Astrocyte (in vitro differentiated cells and primary cell): Measurements from ENCODE around the gene ABCC1. TPM values are rescaled to one million over a fixed set of nuclear protein-coding genes. Genes with fewer than 3 reads are reported as not detected.
"Not testable (repeated sequence)": the region's sequence is repeated elsewhere in the genome, so short reads cannot be mapped to it uniquely, and the experiment has no call there.

Experiments used
- DNase-seq: peaks from one replicate; pipeline ENCODE4 v3.0.0-alpha.2; 2010; ENCODE audit warnings: low read depth
- FAIRE-seq: peaks from 2 replicates; lab custom pipeline; 2011; peaks lifted over from hg19 to GRCh38; lab: Jason Lieb, UNC
- H2AFZ ChIP-seq: 2 replicates; pipeline ENCODE4 v1.6.0; 2012; ENCODE audit warnings: low read depth, low read length, inconsistent platforms
- H3K27ac ChIP-seq: 2 replicates; pipeline ENCODE4 v1.5.1; 2011; ENCODE audit warnings: low read depth, low read length, inconsistent platforms
- H3K27me3 ChIP-seq: 2 replicates; pipeline ENCODE4 v1.6.0; 2011; ENCODE audit warnings: low read length, inconsistent platforms; ENCODE audit not compliant: insufficient read depth
- H3K36me3 ChIP-seq: 2 replicates; pipeline ENCODE4 v1.5.1; 2011; ENCODE audit warnings: low read length, inconsistent platforms; ENCODE audit not compliant: insufficient read depth
- H3K4me1 ChIP-seq: 2 replicates; pipeline ENCODE4 v1.5.1; 2011; ENCODE audit warnings: low read length, inconsistent platforms; ENCODE audit not compliant: insufficient read depth
- H3K4me2 ChIP-seq: 2 replicates; pipeline ENCODE4 v1.6.0; 2012; ENCODE audit warnings: low read length, inconsistent platforms
- H3K4me3 ChIP-seq: 2 replicates; pipeline ENCODE4 v1.5.1; 2011; ENCODE audit warnings: low read depth, mild to moderate bottlenecking, low read length, inconsistent platforms; ENCODE audit not compliant: insufficient read depth
- H3K79me2 ChIP-seq: 2 replicates; pipeline ENCODE4 v1.6.0; 2012; ENCODE audit warnings: mild to moderate bottlenecking, low read length, inconsistent platforms; ENCODE audit not compliant: insufficient read depth
- H3K9ac ChIP-seq: 2 replicates; pipeline ENCODE4 v1.6.0; 2012; ENCODE audit warnings: mild to moderate bottlenecking, low read length, inconsistent platforms
- H3K9me3 ChIP-seq: 2 replicates; pipeline ENCODE4 v1.5.1; 2012; ENCODE audit warnings: low read depth, mild to moderate bottlenecking, low read length, inconsistent platforms; ENCODE audit not compliant: insufficient read depth
- H4K20me1 ChIP-seq: 2 replicates; pipeline ENCODE4 v1.6.0; 2012; ENCODE audit warnings: low read length, inconsistent platforms; ENCODE audit not compliant: insufficient read depth
- H3K27ac Mint-ChIP-seq: one replicate; pipeline ENCODE4 v1.8.0; 2021; ENCODE audit warnings: mild to moderate bottlenecking, mixed read lengths; ENCODE audit not compliant: unreplicated experiment
- H3K27me3 Mint-ChIP-seq: one replicate; pipeline ENCODE4 v1.8.0; 2021; ENCODE audit warnings: low read depth, mixed read lengths; ENCODE audit not compliant: unreplicated experiment
- H3K36me3 Mint-ChIP-seq: one replicate; pipeline ENCODE4 v1.8.0; 2021; ENCODE audit warnings: low read depth, mixed read lengths; ENCODE audit not compliant: unreplicated experiment
- H3K4me1 Mint-ChIP-seq: one replicate; pipeline ENCODE4 v1.8.0; 2021; ENCODE audit warnings: low read depth, mixed read lengths; ENCODE audit not compliant: unreplicated experiment
- H3K4me3 Mint-ChIP-seq: one replicate; pipeline ENCODE4 v1.8.0; 2021; ENCODE audit warnings: mild to moderate bottlenecking, moderate library complexity, mixed read lengths; ENCODE audit not compliant: unreplicated experiment
- H3K9me3 Mint-ChIP-seq: one replicate; pipeline ENCODE4 v1.8.0; 2021; ENCODE audit warnings: mild to moderate bottlenecking, mixed read lengths; ENCODE audit not compliant: unreplicated experiment
- CTCF ChIP-seq: IDR thresholded peaks from 2 replicates; pipeline ENCODE4 v1.5.1; 2011; ENCODE audit warnings: low read depth, mild to moderate bottlenecking, inconsistent platforms, low read length, moderate library complexity; ENCODE audit not compliant: insufficient read depth
- EZH2 ChIP-seq: IDR thresholded peaks from 2 replicates; pipeline ENCODE4 v1.6.1; 2012; ENCODE audit warnings: mild to moderate bottlenecking, low read length, inconsistent platforms; ENCODE audit not compliant: insufficient read depth
- total RNA-seq: library from RNA; stranded (reverse); gene quantifications from 2 replicates; pipeline ENCODE4 v1.2.1, GENCODE V29; 2021

The ABCC1 gene
- total RNA-seq, 1 donor from 2014 or later, result 42.1 TPM

DNA sequence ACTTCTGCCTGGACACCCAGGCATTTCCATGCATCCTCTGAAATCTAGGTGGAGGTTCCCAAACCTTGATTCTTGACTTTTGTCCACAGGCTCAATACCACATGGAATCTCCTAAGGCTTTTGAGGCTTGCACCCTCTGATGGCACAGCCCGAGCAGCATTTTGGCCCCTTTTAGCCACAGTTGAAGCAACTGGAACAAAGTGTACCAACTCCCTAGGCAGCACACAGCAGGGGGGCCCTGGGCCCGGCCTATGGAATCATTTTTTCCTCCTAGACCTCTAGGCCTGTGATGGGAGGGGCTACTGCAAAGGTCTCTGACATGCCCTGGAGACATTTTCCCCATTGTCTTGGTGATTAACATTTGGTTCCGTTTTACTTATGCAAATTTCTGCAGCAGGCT lies 32.0 kb downstream of the ABCC1 start:
- no peaks in the 10 kb centered on the region for H3K27me3 Mint-ChIP-seq
- Histone ChIP-seq H3K9me3 (peaks cover 12% of the 10 kb centered on the region), H2AFZ (no peak overlapping the region), H3K9ac (no peak overlapping the region), H3K4me3 (no peak overlapping the region), H3K27ac (no peak overlapping the region), H3K27me3 (no peaks in the 10 kb centered on the region), H3K36me3 (no peaks in the 10 kb centered on the region), H4K20me1 (peaks cover 58% of the 10 kb centered on the region), H3K79me2 (peaks cover 85% of the 10 kb centered on the region), H3K4me1 (peaks cover 18% of the 10 kb centered on the region), H3K4me2 (no peak overlapping the region)
- H3K36me3 Mint-ChIP-seq, result peaks cover 32% of the 10 kb centered on the region
- H3K4me3 Mint-ChIP-seq, result no peak overlapping the region
- FAIRE-seq, result no peak
- H3K4me1 Mint-ChIP-seq, result peaks cover 2% of the 10 kb centered on the region
- TF ChIP-seq EZH2, result no peak
- TF ChIP-seq CTCF, result no peak
- no peak overlapping the region for H3K27ac Mint-ChIP-seq
- H3K9me3 Mint-ChIP-seq, result peaks cover 20% of the 10 kb centered on the region
- no peak for DNase-seq

DNA sequence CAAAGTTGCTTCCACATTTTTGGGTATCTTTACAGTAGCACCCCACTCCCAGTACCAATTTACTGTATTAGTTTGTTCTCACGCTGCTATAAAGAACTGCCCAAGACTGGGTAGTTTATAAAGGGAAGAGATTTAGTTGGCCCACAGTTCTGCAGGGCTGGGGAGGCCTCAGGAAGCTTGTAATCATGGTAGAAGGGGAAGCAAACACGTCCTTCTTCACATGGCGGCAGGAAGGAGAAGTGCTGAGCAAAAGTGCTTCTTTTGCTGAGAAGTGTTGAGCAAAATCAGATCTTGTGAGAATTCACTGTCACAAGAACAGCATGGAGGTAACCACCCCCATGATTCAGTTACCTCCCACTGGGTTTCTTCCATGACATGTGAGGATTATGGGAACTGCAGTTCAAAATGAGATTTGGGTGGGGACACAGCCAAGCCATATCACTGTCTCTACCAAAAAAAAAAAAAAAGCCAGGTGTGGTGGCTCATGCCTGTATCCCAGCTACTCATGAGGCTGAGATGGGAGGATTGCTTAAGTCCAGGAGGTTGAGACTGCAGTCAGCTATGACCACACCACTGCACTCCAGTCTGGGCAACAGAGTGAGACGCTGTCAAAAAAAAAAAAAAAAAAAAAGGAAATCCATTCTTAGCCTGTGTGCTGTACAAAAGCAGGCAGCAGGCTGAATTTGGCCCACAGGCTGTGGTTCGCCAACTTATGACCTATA lies 32.9 kb downstream of the ABCC1 start:
- H3K79me2 ChIP-seq, result peaks cover 85% of the 10 kb centered on the region
- peaks cover 32% of the 10 kb centered on the region for H3K36me3 Mint-ChIP-seq
- not testable (repeated sequence) for H3K27ac ChIP-seq, H3K27me3 ChIP-seq, H3K4me2 ChIP-seq, H3K4me1 Mint-ChIP-seq, H3K27ac Mint-ChIP-seq, DNase-seq, H3K36me3 ChIP-seq, H3K4me3 Mint-ChIP-seq, H3K27me3 Mint-ChIP-seq, H2AFZ ChIP-seq, H3K4me3 ChIP-seq, FAIRE-seq, H3K9ac ChIP-seq
- peaks cover 20% of the 10 kb centered on the region for H3K9me3 Mint-ChIP-seq
- peaks cover 18% of the 10 kb centered on the region for H3K4me1 ChIP-seq
- H3K9me3 ChIP-seq, result peaks cover 12% of the 10 kb centered on the region
- H4K20me1 ChIP-seq, result peaks cover 59% of the 10 kb centered on the region

GRCh38 chr16:15983898-15984297 lies 34.5 kb downstream of the ABCC1 start:
- H3K4me1 ChIP-seq, result peaks cover 28% of the 10 kb centered on the region
- DNase-seq (peak; percentile 66), FAIRE-seq (no peak)
- peak overlapping the region; percentile 31 for H3K27ac ChIP-seq
- Mint-ChIP-seq H3K36me3 (peaks cover 28% of the 10 kb centered on the region), H3K4me1 (peaks cover 3% of the 10 kb centered on the region), H3K27ac (no peak overlapping the region), H3K4me3 (no peak overlapping the region), H3K27me3 (no peaks in the 10 kb centered on the region), H3K9me3 (peaks cover 18% of the 10 kb centered on the region)
- no peak overlapping the region for H3K4me3 ChIP-seq
- TF ChIP-seq CTCF (no peak), EZH2 (no peak)
- peak overlapping the region; percentile 34 for H3K4me2 ChIP-seq
- peaks cover 83% of the 10 kb centered on the region for H3K79me2 ChIP-seq
- H3K9ac ChIP-seq, result peak overlapping the region; percentile 23
- H3K27me3 ChIP-seq, result no peaks in the 10 kb centered on the region
- peaks cover 56% of the 10 kb centered on the region for H4K20me1 ChIP-seq
- H3K36me3 ChIP-seq, result no peaks in the 10 kb centered on the region
- peaks cover 9% of the 10 kb centered on the region for H3K9me3 ChIP-seq
- H2AFZ ChIP-seq, result no peak overlapping the region
